ENCODE data around the gene NUP85.

DNA sequence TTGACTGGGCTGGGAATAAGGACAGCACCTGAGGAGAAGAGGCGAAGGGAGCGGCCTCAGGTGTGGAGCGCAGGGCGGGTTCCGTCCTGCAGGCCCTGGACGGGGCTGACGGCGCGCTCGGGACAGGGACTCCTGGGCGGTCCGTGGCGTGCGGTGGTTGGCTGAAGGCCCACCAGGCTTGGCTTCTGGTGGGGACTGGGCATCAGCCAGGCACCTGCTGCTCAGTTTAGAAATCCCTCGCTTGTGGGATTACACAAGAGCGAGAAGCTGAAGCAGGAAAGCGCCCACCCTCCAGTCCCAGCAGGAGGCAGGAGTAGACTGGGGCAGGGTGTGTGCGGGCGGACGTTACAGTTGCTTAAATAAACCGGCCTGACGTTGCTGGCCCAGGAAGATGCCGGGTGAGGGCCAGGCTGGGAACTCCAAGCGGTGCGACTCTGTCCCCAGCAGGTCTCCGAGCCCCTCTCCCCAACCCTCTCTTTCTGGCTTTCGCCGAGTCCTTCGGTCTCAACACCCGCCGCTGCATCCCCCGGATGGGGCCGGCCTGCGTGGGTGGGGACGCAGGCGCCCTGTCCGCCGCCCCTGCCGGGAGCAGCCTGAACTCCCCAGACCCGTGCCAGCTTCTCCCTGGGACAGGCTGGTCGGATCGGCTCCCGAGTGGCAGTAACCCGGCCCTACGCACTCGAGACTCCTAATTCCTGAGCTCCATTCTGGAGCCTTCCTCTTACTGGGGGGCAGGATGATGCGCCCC, 64.9 kb downstream of the NUP85 start:
- TF ChIP-seq CTCF (IDR thresholded peaks at IDR 0.05): peak in 4 of 7 experiments; percentile 22 to 49 (median 36)
- TF ChIP-seq POLR2A (IDR thresholded peaks at IDR 0.05): peak; percentile 8 to 82 (median 79)

Data from body of pancreas (tissue), 4 donors.